H1 (cell line): ENCODE data around the gene CLDN9. TPM values are rescaled to one million over a fixed set of nuclear protein-coding genes. Genes with fewer than 3 reads are reported as not detected.

Experiments used
- ASH2L ChIP-seq: fragments of 200-600, 300-600 bp; sonication (generic); IDR thresholded peaks from one replicate; pipeline ENCODE4 v1.7.1; 2017; ENCODE audit warnings: low read length
- CREB1 ChIP-seq: IDR thresholded peaks from 2 replicates; pipeline ENCODE4 v1.6.1; 2012; ENCODE audit warnings: inconsistent platforms
- GTF2F1 ChIP-seq: IDR thresholded peaks from 2 replicates; pipeline ENCODE4 v1.6.1; 2012; ENCODE audit warnings: low read depth, low read length, improper control_type of control experiment, borderline replicate concordance
- KDM5A ChIP-seq: fragments of 200-600 bp; IDR thresholded peaks from 2 replicates; pipeline ENCODE4 v1.7.1; 2012; ENCODE audit warnings: mild to moderate bottlenecking, low read length, inconsistent platforms, mixed read lengths
- POLR2A ChIP-seq, 2 experiments: IDR thresholded peaks; 1 replicate in 1 of 2; 2 replicates in 1 of 2; pipeline ENCODE4 v1.6.1; 2011; ENCODE audit warnings: low read depth in 2 of 2, low read length in 2 of 2, mild to moderate bottlenecking in 2 of 2; ENCODE audit errors: control extremely low read depth in 1 of 2
- POU5F1 ChIP-seq: IDR thresholded peaks from 2 replicates; pipeline ENCODE4 v1.6.1; 2011; ENCODE audit warnings: low read depth, mild to moderate bottlenecking, low read length, moderate library complexity
- RNF2 ChIP-seq: fragments of 200-900, 300-1000 bp; sonication (generic); IDR thresholded peaks from 2 replicates; pipeline ENCODE4 v1.7.1; 2016; ENCODE audit warnings: borderline replicate concordance, low read depth, mild to moderate bottlenecking, antibody characterized with exemption, low read length; ENCODE audit not compliant: poor library complexity, severe bottlenecking; ENCODE audit errors: missing control alignments
- SAP30 ChIP-seq: fragments of 300-600 bp; sonication (generic); IDR thresholded peaks from 2 replicates; pipeline ENCODE4 v1.7.1; 2012; ENCODE audit warnings: low read length, moderate library complexity, mild to moderate bottlenecking, inconsistent platforms; ENCODE audit not compliant: insufficient read depth, insufficient replicate concordance
- TAF1 ChIP-seq: IDR thresholded peaks from 2 replicates; pipeline ENCODE4 v1.6.1; 2011; ENCODE audit warnings: mild to moderate bottlenecking, low read depth, low read length
- TEAD4 ChIP-seq: IDR thresholded peaks from 2 replicates; pipeline ENCODE4 v1.6.1; 2012; ENCODE audit warnings: low read depth, low read length, inconsistent platforms, mixed read lengths
- YY1 ChIP-seq: IDR thresholded peaks from 2 replicates; pipeline ENCODE4 v1.6.1; 2011; ENCODE audit warnings: low read depth, mild to moderate bottlenecking, low read length
- polyA plus RNA-seq, 7 experiments: library from polyadenylated mRNA; depleted of rRNA in 3 of 7; stranded (reverse) in 5 of 7; unstranded in 2 of 7; fragments of >200 nt in 5 of 7; fragments of 200-250 nt in 2 of 7; gene quantifications; 1 replicate in 5 of 7; 2 replicates in 1 of 7; 4 replicates in 1 of 7; pipeline versions ENCODE4 v1.2.1 to v1.2.3, GENCODE V29; 2011 to 2013; ENCODE audit warnings: missing spikeins in 2 of 7, mixed read lengths in 2 of 7
- total RNA-seq: library from RNA; stranded (reverse); fragmentation: NEBNext Ultra II Directional; extraction: Animal tissue kit (Norgen Biotek cat#: 25700); gene quantifications from 2 replicates; pipeline ENCODE4 v1.2.1, GENCODE V29; 2021

Gene CLDN9
- total and polyA plus RNA-seq, 2 of the 8 experiments (the other 6 are each of a cell fraction or from before 2014, with no cell fraction given): 0.60 to 0.89 TPM

- TF ChIP-seq RNF2: no peak
- no peak for TF ChIP-seq KDM5A
- peak; percentile 52; the same call in 1 of the 2 replicates for TF ChIP-seq CREB1
- TF ChIP-seq GTF2F1: peak; percentile 73; the same call in 1 of the 2 replicates
- TF ChIP-seq POU5F1: no peak
- no peak for TF ChIP-seq SAP30
- no peak for TF ChIP-seq ASH2L
- peak; percentile 89 for TF ChIP-seq TAF1
- no peak for TF ChIP-seq TEAD4
- no peak for TF ChIP-seq YY1
- TF ChIP-seq POLR2A (IDR thresholded peaks at IDR 0.05; ENCODE audit: control extremely low read depth in 1 of 2, low read depth in 2 of 2, low read length in 2 of 2): peak in 1 of 2 experiments; percentile 74; a peak in 2 of 3 replicates
Observed at GRCh38 chr16:3027983-3028715, 15.4 kb downstream of the CLDN9 start (continued).
